ENCODE results near the gene TUT4. TPM values are rescaled to one million over a fixed set of nuclear protein-coding genes. Genes with fewer than 3 reads are reported as not detected.

The TUT4 gene
- total RNA-seq, 1 donor from 2014 or later, result 52.1 TPM

DNA sequence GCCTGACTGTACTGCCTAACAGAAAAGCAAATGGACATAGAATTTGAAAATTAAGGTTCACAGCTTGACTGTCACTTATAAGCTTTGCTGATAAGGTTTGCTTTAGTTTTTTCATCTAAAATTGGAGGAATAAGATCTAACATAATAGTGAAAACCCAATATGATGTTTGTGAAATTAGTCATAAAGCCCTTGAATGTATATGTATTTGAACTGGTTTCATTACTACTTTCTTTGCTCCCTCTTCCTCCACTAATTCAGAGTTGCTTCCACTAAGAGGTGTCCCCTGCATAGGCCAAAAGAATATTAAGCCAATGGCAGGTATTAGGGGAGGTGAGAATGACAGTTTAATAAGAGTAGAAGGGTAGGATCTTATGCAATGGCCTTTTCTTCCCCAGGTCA is 137.9 kb downstream of the TUT4 start:
- ATAC-seq (no peak), DNase-seq (no peak)
- TF ChIP-seq, protein P1, sequence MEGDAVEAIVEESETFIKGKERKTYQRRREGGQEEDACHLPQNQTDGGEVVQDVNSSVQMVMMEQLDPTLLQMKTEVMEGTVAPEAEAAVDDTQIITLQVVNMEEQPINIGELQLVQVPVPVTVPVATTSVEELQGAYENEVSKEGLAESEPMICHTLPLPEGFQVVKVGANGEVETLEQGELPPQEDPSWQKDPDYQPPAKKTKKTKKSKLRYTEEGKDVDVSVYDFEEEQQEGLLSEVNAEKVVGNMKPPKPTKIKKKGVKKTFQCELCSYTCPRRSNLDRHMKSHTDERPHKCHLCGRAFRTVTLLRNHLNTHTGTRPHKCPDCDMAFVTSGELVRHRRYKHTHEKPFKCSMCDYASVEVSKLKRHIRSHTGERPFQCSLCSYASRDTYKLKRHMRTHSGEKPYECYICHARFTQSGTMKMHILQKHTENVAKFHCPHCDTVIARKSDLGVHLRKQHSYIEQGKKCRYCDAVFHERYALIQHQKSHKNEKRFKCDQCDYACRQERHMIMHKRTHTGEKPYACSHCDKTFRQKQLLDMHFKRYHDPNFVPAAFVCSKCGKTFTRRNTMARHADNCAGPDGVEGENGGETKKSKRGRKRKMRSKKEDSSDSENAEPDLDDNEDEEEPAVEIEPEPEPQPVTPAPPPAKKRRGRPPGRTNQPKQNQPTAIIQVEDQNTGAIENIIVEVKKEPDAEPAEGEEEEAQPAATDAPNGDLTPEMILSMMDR (IDR thresholded peaks at IDR 0.05), result no peak
- Histone ChIP-seq H3K27me3 (ENCODE audit: low read depth) (no peaks in the 10 kb centered on the region), H3K4me3 (no peak overlapping the region), H3K4me1 (no peaks in the 10 kb centered on the region), H3K9me3 (no peaks in the 10 kb centered on the region), H3K36me3 (peaks cover 100% of the 10 kb centered on the region), H3K27ac (no peak overlapping the region)
- intact Hi-C loops (cut with DNase I), result no loop called here

- intact Hi-C loops (cut with DNase I), result no loop called here
- ATAC-seq, result no peak
These were observed 139.4 kb downstream of the TUT4 start for GRCh38 chr1:52413410-52413989.

GRCh38 chr1:52404975-52405338 is 147.9 kb downstream of the TUT4 start:
- Histone ChIP-seq H3K4me1 (peaks cover 25% of the 10 kb centered on the region), H3K27ac (peak overlapping the region; percentile 96), H3K9me3 (no peaks in the 10 kb centered on the region), H3K4me3 (peak overlapping the region; percentile 86), H3K36me3 (peaks cover 34% of the 10 kb centered on the region), H3K27me3 (ENCODE audit: low read depth) (no peaks in the 10 kb centered on the region)
- no peak for DNase-seq
- no peak for ATAC-seq
- TF ChIP-seq, protein P1 (IDR thresholded peaks at IDR 0.05), result no peak
- intact Hi-C loops (cut with DNase I), result no loop called here

More at GRCh38 chr1:52413410-52413989, 139.4 kb downstream of the TUT4 start:
- Histone ChIP-seq H3K4me1 (no peaks in the 10 kb centered on the region), H3K4me3 (no peak overlapping the region), H3K9me3 (no peaks in the 10 kb centered on the region), H3K27me3 (ENCODE audit: low read depth) (no peaks in the 10 kb centered on the region), H3K36me3 (peaks cover 100% of the 10 kb centered on the region), H3K27ac (no peak overlapping the region)
- TF ChIP-seq, protein P1 (IDR thresholded peaks at IDR 0.05), result no peak
- no peak for DNase-seq

GRCh38 chr1:52404116-52404974 is 148.5 kb downstream of the TUT4 start, which contains the start of the genes ORC1 and PRPF38A:
ORC1 (minus strand) TSS chr1:52404423; CDS start chr1:52402223, 2,200 bp downstream.
PRPF38A (plus strand) TSS chr1:52404602; CDS start chr1:52404750, 148 bp downstream.
- TF ChIP-seq, protein P1 (IDR thresholded peaks at IDR 0.05), result peak; percentile 51
- H3K27me3 ChIP-seq (ENCODE audit: low read depth), result no peaks in the 10 kb centered on the region
- H3K36me3 ChIP-seq, result peaks cover 28% of the 10 kb centered on the region
- DNase-seq (peak; percentile 98), ATAC-seq (peak; percentile 99)
- peak within 1 kb of the TSS; percentile 96 for H3K27ac ChIP-seq
- intact Hi-C loops (cut with DNase I), result no loop called here
- H3K4me1 ChIP-seq, result peaks cover 25% of the 10 kb centered on the region
- H3K4me3 ChIP-seq, result peak within 1 kb of the TSS; percentile 86
- no peaks in the 10 kb centered on the region for H3K9me3 ChIP-seq

DNA sequence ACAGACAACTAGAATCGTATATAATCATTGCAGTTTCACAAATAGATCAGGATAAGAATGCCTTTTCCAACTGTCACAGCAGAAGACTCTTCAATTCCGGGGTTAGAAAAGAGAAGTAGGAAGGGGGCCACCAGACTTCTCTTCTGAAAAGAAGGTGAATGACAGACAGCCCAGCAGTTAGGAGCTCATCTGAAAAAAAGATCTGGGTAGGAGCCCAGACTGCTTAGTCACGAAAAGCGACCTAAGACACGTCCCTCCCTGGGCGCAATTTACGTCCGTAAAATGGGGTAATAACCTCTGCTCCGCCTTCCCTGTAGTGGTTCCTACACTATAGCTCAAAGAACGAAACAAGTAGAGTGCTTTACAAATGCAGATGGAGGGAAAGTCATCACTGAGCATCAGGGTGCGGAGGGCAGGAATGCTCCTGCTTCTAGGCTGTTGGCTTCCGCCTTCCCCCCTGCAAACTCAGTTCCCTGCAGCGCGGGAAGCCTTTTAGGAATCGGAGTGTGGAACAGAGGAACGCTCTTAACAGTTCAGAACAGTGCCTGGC is 149.3 kb downstream of the TUT4 start:
- H3K27me3 ChIP-seq (ENCODE audit: low read depth), result no peaks in the 10 kb centered on the region
- ATAC-seq (peak; percentile 32 to 50), DNase-seq (no peak)
- no peaks in the 10 kb centered on the region for H3K9me3 ChIP-seq
- H3K27ac ChIP-seq, result peak overlapping the region; percentile 96
- TF ChIP-seq, protein P1 (IDR thresholded peaks at IDR 0.05), result no peak
- peak overlapping the region; percentile 86 for H3K4me3 ChIP-seq
- peaks cover 25% of the 10 kb centered on the region for H3K4me1 ChIP-seq
- intact Hi-C loops (cut with DNase I), result no loop called here
- H3K36me3 ChIP-seq, result peaks cover 21% of the 10 kb centered on the region

All from lower lobe of right lung (tissue), 2 donors.